HCT116 (cell line): ENCODE data around the gene HAO2. TPM values are rescaled to one million over a fixed set of nuclear protein-coding genes. Genes with fewer than 3 reads are reported as not detected.

Experiments
- ATAC-seq: fragments of 200-7000 bp; cut with Tn5 transposase; 2 replicates; pipeline ENCODE4 v1.9.1; 2020; ENCODE audit warnings: mild to moderate bottlenecking, moderate library complexity
- BruUV-seq: library from RNA; stranded (reverse); fragments of 400-500 nt; replicated peaks from 2 replicates; lab custom pipeline; 2021; lab: Mats Ljungman, UMichigan
- CTCF ChIA-PET: fragments of 300-600 bp; sonication (Branson Sonifier 250); formaldehyde crosslinking; loops from one replicate; lab custom pipeline; 2021; ENCODE audit warnings: antibody characterized with exemption; lab: Charles Lee
- POLR2A ChIA-PET: fragments of 300-600, 350-600 bp; sonication (Branson Sonifier 250); formaldehyde crosslinking; loops from one replicate; lab custom pipeline; 2021; ENCODE audit warnings: antibody characterized with exemption; lab: Charles Lee
- RAD21 ChIA-PET, 2 experiments: fragments of 300-600 bp; sonication (Branson Sonifier 250); formaldehyde crosslinking; loops; one replicate each; lab custom pipeline; 2023; ENCODE audit warnings: low total read pairs in 2 of 2; ENCODE audit not compliant: uncharacterized antibody in 2 of 2, unreplicated experiment in 2 of 2, low non-redundant PET in 1 of 2; lab: Charles Lee
- DNase-seq: peaks from one replicate; pipeline ENCODE4 v3.0.0-alpha.2; 2010; ENCODE audit warnings: low read depth, low spot score
- H2AFZ ChIP-seq: fragments of 200-600 bp; shearing (Covaris generic), sonication (generic); 2 replicates; pipeline ENCODE4 v1.6.1; 2017; ENCODE audit warnings: low read depth, mixed run types, mixed read lengths, antibody characterized with exemption, low read length; ENCODE audit not compliant: poor library complexity, severe bottlenecking
- H3K27ac ChIP-seq: 2 replicates; pipeline ENCODE4 v1.5.1; 2012; ENCODE audit warnings: low read depth, low read length
- H3K27me3 ChIP-seq: fragments of 200-600 bp; sonication (generic); 2 replicates; pipeline ENCODE4 v1.6.1; 2016; ENCODE audit warnings: mixed run types, low read length, mixed read lengths; ENCODE audit not compliant: insufficient read depth
- H3K36me3 ChIP-seq, 2 experiments: fragments of 200-500 bp in 1 of 2; fragments of 200-600 bp in 1 of 2; sonication (Bioruptor generic) in 1 of 2; sonication (generic) in 1 of 2; 2 replicates each; pipeline versions ENCODE4 v1.5.1 to v1.6.1; 2014 to 2016; ENCODE audit warnings: low read length in 2 of 2, inconsistent platforms in 1 of 2, mixed read lengths in 1 of 2, mixed run types in 1 of 2; ENCODE audit not compliant: insufficient read depth in 2 of 2, control insufficient read depth in 1 of 2
- H3K4me1 ChIP-seq, 2 experiments: fragments of 200-600 bp in 1 of 2; sonication (generic) in 1 of 2; 2 replicates each; pipeline versions ENCODE4 v1.5.1 to v1.6.1; 2012 to 2017; ENCODE audit warnings: low read length in 2 of 2, inconsistent platforms in 1 of 2, mild to moderate bottlenecking in 1 of 2, mixed read lengths in 1 of 2, mixed run types in 1 of 2, moderate library complexity in 1 of 2; ENCODE audit not compliant: insufficient read depth in 2 of 2, control insufficient read depth in 1 of 2
- H3K4me2 ChIP-seq: fragments of 200-600 bp; sonication (generic); 2 replicates; pipeline ENCODE4 v1.6.1; 2017; ENCODE audit warnings: mixed run types, low read length, mixed read lengths
- H3K4me3 ChIP-seq, 2 experiments: fragments of 200-600 bp in 1 of 2; sonication (generic) in 1 of 2; replicated peaks in 1 of 2; 2 replicates each; pipeline ENCODE4 v1.5.1; 2011 to 2016; ENCODE audit warnings: low read length in 2 of 2, control low read depth in 1 of 2, low read depth in 1 of 2, mild to moderate bottlenecking in 1 of 2, mixed read lengths in 1 of 2, mixed run types in 1 of 2
- H3K79me2 ChIP-seq: fragments of 200-600 bp; sonication (generic); 2 replicates; pipeline ENCODE4 v1.6.1; 2017; ENCODE audit warnings: mild to moderate bottlenecking, mixed run types, low read length, moderate library complexity, mixed read lengths; ENCODE audit not compliant: insufficient read depth
- H3K9ac ChIP-seq: fragments of 200-600 bp; sonication (generic); 2 replicates; pipeline ENCODE4 v1.6.1; 2016; ENCODE audit warnings: low read length, mixed read lengths
- H3K9me2 ChIP-seq: fragments of 200-600 bp; sonication (generic), shearing (Covaris generic); 2 replicates; pipeline ENCODE4 v1.6.1; 2017; ENCODE audit warnings: mixed run types, mild to moderate bottlenecking, moderate library complexity; ENCODE audit not compliant: insufficient read depth
- H3K9me3 ChIP-seq, 2 experiments: fragments of 200-500 bp in 1 of 2; fragments of 200-600 bp in 1 of 2; sonication (Bioruptor generic) in 1 of 2; sonication (generic) in 1 of 2; 2 replicates each; pipeline ENCODE4 v1.6.1; 2014 to 2017; ENCODE audit warnings: low read length in 2 of 2, mixed read lengths in 2 of 2, inconsistent platforms in 1 of 2, low read depth in 1 of 2, mild to moderate bottlenecking in 1 of 2, mixed run types in 1 of 2, moderate library complexity in 1 of 2; ENCODE audit not compliant: control insufficient read depth in 1 of 2, insufficient read depth in 1 of 2
- H4K20me1 ChIP-seq: fragments of 200-600 bp; sonication (generic), shearing (Covaris generic); 2 replicates; pipeline ENCODE4 v1.6.1; 2017; ENCODE audit warnings: mixed run types, mild to moderate bottlenecking, moderate library complexity; ENCODE audit not compliant: insufficient read depth
- ATF3 ChIP-seq: IDR thresholded peaks from 2 replicates; pipeline ENCODE4 v1.6.1; 2012
- CBX3 ChIP-seq: IDR thresholded peaks from 2 replicates; pipeline ENCODE4 v1.6.1; 2012; ENCODE audit warnings: low read depth
- CEBPB ChIP-seq: IDR thresholded peaks from 2 replicates; pipeline ENCODE4 v1.6.1; 2012; ENCODE audit warnings: low read depth
- EGR1 ChIP-seq: IDR thresholded peaks from 2 replicates; pipeline ENCODE4 v1.6.1; 2012; ENCODE audit warnings: low read depth
- MAX ChIP-seq: IDR thresholded peaks from 2 replicates; pipeline ENCODE4 v1.6.1; 2012
- POLR2A ChIP-seq: IDR thresholded peaks from 2 replicates; pipeline ENCODE4 v1.7.0; 2011; ENCODE audit warnings: borderline replicate concordance; ENCODE audit not compliant: insufficient read depth, insufficient read length; ENCODE audit errors: extremely low read depth
- POLR2AphosphoS5 ChIP-seq: IDR thresholded peaks from 2 replicates; pipeline ENCODE4 v1.6.1; 2011; ENCODE audit warnings: mild to moderate bottlenecking, low read depth, low read length, moderate library complexity
- RAD21 ChIP-seq: IDR thresholded peaks from 2 replicates; pipeline ENCODE4 v1.6.1; 2012; ENCODE audit warnings: low read depth, mild to moderate bottlenecking
- REST ChIP-seq: IDR thresholded peaks from 2 replicates; pipeline ENCODE4 v1.6.1; 2012; ENCODE audit warnings: low read depth
- SIN3A ChIP-seq: IDR thresholded peaks from 2 replicates; pipeline ENCODE4 v1.6.1; 2012; ENCODE audit warnings: low read depth
- SP1 ChIP-seq: IDR thresholded peaks from 2 replicates; pipeline ENCODE4 v1.6.1; 2012; ENCODE audit warnings: low read depth
- TCF7L2 ChIP-seq: IDR thresholded peaks from 2 replicates; pipeline ENCODE4 v1.7.0; 2011; ENCODE audit warnings: borderline replicate concordance, inconsistent platforms; ENCODE audit not compliant: insufficient read depth, insufficient read length; ENCODE audit errors: extremely low read depth
- ZBTB33 ChIP-seq: IDR thresholded peaks from 2 replicates; pipeline ENCODE4 v1.6.1; 2011; ENCODE audit warnings: mild to moderate bottlenecking, low read length, moderate library complexity; ENCODE audit not compliant: insufficient replicate concordance; ENCODE audit errors: extremely low read depth
- ZFX ChIP-seq: fragments of 450-650 bp; IDR thresholded peaks from 2 replicates; pipeline ENCODE4 v1.6.1; 2017
- intact Hi-C: fragments of 100-400 bp; cut with micrococcal nuclease; formaldehyde crosslinking; loops from 2 replicates; pipeline ENCODE4 v1.10.0; 2022
- total RNA-seq: library from RNA; stranded (reverse); gene quantifications from one replicate; pipeline ENCODE4 v1.2.1, GENCODE V29; 2021; ENCODE audit not compliant: unreplicated experiment

The HAO2 gene
- total RNA-seq, 1 experiment from 2014 or later, result not detected

DNA sequence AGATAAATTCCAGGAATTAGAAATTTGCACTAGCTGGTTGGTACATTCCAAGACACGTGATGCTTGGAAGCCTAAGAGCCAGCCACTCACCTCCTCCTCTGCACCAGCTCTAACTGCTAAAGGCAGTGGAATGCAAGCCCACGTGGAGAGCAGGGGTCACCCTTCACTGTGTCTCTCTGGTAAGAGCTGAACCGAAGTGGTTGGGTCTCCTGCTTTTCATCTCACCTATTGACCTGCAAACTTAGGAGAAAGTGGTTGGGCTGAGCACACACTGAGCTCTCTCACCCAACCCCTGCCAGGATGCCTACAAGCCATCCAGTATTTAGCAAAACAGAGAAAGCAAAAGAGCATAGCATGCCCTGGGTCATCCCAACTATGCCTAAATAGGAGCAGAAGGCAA, 19.3 kb downstream of the HAO2 start (continued):
- no peak for TF ChIP-seq ZBTB33

DNA sequence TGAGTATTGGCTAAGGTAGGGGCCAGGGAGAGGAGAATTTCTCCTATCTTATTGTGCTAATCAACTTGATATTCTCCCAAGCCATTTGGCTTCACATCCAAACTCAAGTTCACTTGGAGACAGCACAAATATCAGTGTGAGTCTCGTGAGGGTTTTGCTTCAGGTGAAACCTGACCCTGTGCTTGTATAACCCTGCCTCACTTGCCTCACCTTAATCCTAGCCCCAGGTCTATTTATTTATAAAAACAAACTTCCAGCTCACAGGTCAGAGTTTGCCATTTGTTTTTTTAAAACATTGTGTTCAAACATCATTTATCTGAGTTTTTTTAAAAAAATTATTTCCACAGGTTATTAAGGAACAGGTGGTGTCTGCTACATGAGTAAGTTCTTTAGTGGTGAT, 19.9 kb downstream of the HAO2 start:
- Histone ChIP-seq H4K20me1 (no peaks in the 10 kb centered on the region), H3K27me3 (no peaks in the 10 kb centered on the region), H3K9ac (no peak overlapping the region), H3K9me2 (no peaks in the 10 kb centered on the region), H2AFZ (no peak overlapping the region), H3K79me2 (no peaks in the 10 kb centered on the region), H3K27ac (no peak overlapping the region), H3K4me1 (no peaks in the 10 kb centered on the region), H3K4me2 (no peak overlapping the region), H3K9me3 (no peaks in the 10 kb centered on the region), H3K36me3 (no peaks in the 10 kb centered on the region), H3K4me3 (no peak overlapping the region)
- intact Hi-C loops, result no loop called here
- DNase-seq (no peak), ATAC-seq (no peak)
- no TSS peak for BruUV-seq
- TF ChIP-seq POLR2A, result no peak
- TF ChIP-seq ATF3, result no peak
- no peak for TF ChIP-seq RAD21
- TF ChIP-seq CBX3, result no peak
- no peak for TF ChIP-seq POLR2AphosphoS5
- no peak for TF ChIP-seq MAX
- no peak for TF ChIP-seq EGR1
- TF ChIP-seq CEBPB, result no peak
- TF ChIP-seq SIN3A, result no peak
- TF ChIP-seq ZFX, result no peak
- TF ChIP-seq SP1, result no peak
- TF ChIP-seq TCF7L2, result no peak
- no peak for TF ChIP-seq ZBTB33
- no peak for TF ChIP-seq REST
- POLR2A ChIA-PET, result no interaction called here
- CTCF ChIA-PET, result no interaction called here
- RAD21 ChIA-PET, result no interaction called here
